GM12891 (cell line): ENCODE results near the gene RELCH.

ENCODE experiments used
- POLR2A ChIP-seq: IDR thresholded peaks from 2 replicates; pipeline ENCODE4 v1.6.1; 2011; ENCODE audit warnings: low read depth, low read length, control low read depth
- POU2F2 ChIP-seq: IDR thresholded peaks from 2 replicates; pipeline ENCODE4 v1.6.1; 2011; ENCODE audit warnings: low read depth, mild to moderate bottlenecking, control low read depth, low read length, moderate library complexity
- TAF1 ChIP-seq: IDR thresholded peaks from 2 replicates; pipeline ENCODE4 v1.6.1; 2011; ENCODE audit warnings: low read depth, low read length, control low read depth

GRCh38 chr18:62332431-62332830, 145.4 kb downstream of the RELCH start:
- TF ChIP-seq TAF1 (no peak), POLR2A (no peak), POU2F2 (no peak)
